NCI-H748 (cell line): Measurements from ENCODE around the gene TACO1.

Source experiments
- DNase-seq: peaks from one replicate; lab custom pipeline; 2025; ENCODE audit not compliant: unreplicated experiment; lab: John Stamatoyannopoulos, UW

Gene TACO1

DNA sequence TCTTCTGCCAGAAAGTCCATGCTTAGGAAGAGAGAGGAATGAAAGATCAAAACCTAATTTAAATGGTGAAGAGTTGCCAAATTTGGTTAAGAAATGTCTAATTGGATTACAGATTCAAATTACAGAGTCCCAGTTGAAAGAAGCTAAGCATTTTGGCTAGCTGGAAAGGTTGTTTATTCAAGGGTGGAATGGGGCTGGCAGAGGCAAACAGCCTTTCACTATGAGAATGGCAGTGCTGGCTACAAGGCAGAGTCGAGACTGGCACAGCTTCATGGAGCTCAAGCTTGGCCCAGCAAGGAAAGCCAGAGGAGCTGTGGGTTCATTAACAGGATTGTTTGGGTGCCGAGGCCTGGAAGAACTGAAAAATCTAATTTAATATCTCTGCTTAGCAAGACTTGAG lies 35.1 kb downstream of the TACO1 start:
- DNase-seq, result no peak

- no peak for DNase-seq
Measured at GRCh38 chr17:63639125-63639524, 38.4 kb downstream of the TACO1 start.

- no peak for DNase-seq
Measured at GRCh38 chr17:63640038-63640437, 39.3 kb downstream of the TACO1 start.

DNA sequence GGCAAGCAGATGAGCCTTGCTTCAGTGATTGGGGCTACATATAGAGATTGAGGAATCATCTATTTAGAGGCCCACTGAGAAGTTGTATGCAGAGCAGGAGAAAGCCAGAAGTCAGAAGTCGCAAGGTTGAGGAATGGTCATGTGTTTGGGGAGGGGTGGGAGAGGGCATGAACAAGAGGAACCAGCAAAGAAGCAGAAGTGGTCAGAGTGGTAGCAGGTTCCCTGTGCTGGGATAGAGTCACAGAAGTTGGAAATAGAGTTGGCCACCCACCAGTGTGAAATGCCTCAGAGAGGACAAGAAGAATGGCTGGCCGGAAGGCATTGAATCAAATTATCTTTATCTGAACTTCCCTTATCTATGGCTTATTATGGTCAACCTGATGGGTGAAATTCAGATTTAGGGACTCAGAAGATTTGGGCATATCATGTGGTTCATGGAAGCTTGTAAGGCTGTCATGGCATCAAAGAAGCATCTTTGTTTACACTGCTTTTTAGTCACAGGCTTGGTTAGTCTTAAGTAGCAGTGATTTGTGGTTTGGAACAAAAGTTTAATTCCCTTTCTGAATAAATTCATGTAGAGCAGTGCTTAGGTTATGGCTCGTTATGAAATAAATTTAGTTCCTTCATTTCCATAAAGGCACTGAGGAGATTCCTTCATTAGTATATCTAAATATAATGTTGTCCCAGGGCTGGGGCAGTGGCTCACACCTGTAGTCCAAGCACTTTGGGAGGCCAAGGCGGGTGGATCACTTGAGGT lies 41.2 kb downstream of the TACO1 start:
- no peak for DNase-seq

DNA sequence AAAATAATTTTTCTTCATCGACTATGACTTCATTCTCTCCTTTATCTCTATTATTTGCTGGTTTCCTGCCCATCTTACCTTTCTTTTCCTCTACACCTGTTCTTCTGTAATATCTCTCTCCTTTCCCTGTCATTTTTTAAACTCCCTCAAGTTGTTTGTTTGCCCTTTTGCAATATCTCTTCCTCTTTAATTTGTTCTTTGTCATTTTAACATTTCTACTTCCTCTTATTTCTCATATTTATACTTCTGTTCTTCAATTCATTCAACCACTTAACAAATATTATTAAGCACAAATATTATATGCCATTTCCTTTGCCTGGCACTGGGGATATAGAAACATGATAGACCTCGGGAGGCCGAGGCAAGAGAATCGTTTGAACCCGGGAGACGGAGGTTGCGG lies 44.2 kb downstream of the TACO1 start:
- no peak for DNase-seq

- no peak for DNase-seq
Measured at GRCh38 chr17:63645775-63646487, 45.2 kb downstream of the TACO1 start.

- DNase-seq, result no peak
Measured at GRCh38 chr17:63646488-63646806, 45.8 kb downstream of the TACO1 start.

DNA sequence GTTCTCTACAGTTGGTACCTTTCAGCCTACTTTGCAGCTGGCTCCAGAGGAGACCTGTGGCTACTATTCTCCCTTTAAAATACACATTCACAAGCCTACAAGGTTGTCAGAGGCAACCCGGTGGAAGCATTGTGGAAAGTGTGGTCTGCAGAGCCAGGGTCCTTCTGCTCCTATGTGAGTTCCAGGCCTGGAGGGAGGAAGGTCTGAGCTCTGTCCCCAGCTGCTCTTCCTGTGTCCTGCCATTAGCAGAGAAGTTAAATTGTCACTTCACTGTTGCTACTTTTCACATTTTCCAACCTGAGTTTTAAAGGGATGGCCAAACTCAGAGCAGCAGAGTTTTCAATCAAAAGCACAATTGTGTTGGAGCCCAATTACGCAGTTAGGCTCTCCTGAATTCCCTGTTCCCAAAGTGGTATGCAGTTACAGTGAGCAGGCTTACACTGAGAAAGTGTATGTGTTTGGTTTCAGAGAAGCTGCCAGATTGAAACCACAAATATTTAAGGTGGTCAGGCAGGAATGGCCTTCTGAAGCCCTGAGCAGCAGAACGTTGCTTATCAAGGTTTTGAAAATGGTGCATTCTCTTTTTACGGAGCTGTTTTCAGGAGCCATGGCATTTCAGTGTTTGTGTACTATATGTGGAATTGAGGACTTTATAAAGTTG lies 46.5 kb downstream of the TACO1 start:
- DNase-seq, result no peak

- DNase-seq, result no peak
Measured at GRCh38 chr17:63647936-63648335, 47.2 kb downstream of the TACO1 start.

DNA sequence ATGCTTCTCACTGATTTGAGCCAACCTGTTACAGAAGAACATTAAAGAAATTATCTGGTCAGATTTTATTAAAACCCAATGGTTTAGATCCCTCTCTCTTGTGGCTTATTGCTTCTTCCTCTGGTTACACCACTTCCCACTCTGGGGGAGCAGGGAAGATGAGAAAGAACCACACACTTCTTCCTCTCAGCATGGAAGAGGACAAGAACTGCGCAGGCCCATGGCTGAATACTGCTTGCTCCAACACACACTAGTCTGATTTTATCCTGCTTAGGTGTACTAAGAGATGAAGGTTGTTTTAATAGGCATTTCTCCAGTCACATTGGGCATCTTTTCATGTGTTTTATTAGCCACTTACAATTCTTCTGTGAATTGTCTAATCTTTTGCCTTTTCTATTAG lies 49.1 kb downstream of the TACO1 start:
- DNase-seq, result no peak

DNA sequence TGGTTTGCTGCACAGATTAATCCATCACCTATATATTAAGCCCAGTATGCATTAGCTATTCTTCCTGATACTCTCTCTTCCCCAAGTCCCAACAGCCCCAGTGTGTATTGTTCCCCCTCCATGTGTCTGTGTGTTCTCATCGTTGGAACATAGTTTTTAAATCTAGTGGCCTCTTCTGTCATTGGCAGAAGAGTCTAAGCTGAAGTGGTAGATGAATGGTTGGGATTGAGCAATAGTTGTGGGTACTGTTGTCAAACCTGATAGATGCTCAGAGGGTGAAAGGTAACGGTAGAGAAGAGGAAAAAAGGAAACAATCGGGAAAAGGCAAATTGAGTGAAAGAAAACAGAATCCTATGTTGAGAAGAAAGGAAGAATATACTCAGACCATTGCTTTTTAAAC lies 51.4 kb downstream of the TACO1 start:
- DNase-seq, result no peak

GRCh38 chr17:63653050-63653449 lies 52.4 kb downstream of the TACO1 start:
- DNase-seq, result no peak

GRCh38 chr17:63657786-63658185 lies 57.1 kb downstream of the TACO1 start:
- DNase-seq, result no peak
